Neural cell (in vitro differentiated cells): ENCODE data around the gene DCDC2. TPM values are rescaled to one million over a fixed set of nuclear protein-coding genes. Genes with fewer than 3 reads are reported as not detected.
"Not testable (repeated sequence)": the region's sequence is repeated elsewhere in the genome, so short reads cannot be mapped to it uniquely, and the experiment has no call there.

Experiments used
- H2AFZ ChIP-seq: fragments of 200-600, 300-800 bp; sonication (generic), shearing (Covaris generic); 2 replicates; pipeline ENCODE4 v1.6.0; 2014; ENCODE audit warnings: low read depth, mild to moderate bottlenecking, antibody characterized with exemption, low read length, moderate library complexity
- H3F3A ChIP-seq: fragments of 200-600 bp; shearing (Covaris generic); 2 replicates; pipeline ENCODE4 v1.6.1; 2016; ENCODE audit warnings: mild to moderate bottlenecking, moderate library complexity, mixed read lengths, antibody characterized with exemption, low read length; ENCODE audit not compliant: insufficient read depth, poor library complexity, severe bottlenecking
- H3K27ac ChIP-seq: fragments of 200-600, 300-800 bp; sonication (generic), shearing (Covaris generic); 2 replicates; pipeline ENCODE4 v1.5.1; 2014; ENCODE audit warnings: mild to moderate bottlenecking, low read length, moderate library complexity
- H3K27me3 ChIP-seq: fragments of 300-800, 200-600 bp; sonication (generic), shearing (Covaris generic); 2 replicates; pipeline ENCODE4 v1.6.0; 2014; ENCODE audit warnings: mild to moderate bottlenecking, low read depth, low read length, moderate library complexity; ENCODE audit not compliant: insufficient read depth
- H3K36me3 ChIP-seq: fragments of 300-800, 200-600 bp; sonication (generic), shearing (Covaris generic); 2 replicates; pipeline ENCODE4 v1.5.1; 2014; ENCODE audit warnings: mild to moderate bottlenecking, antibody characterized with exemption, low read length, moderate library complexity; ENCODE audit not compliant: insufficient read depth
- H3K4me2 ChIP-seq: fragments of 300-800, 200-600 bp; sonication (generic), shearing (Covaris generic); 2 replicates; pipeline ENCODE4 v1.6.0; 2014; ENCODE audit warnings: mild to moderate bottlenecking, low read length
- H3K4me3 ChIP-seq: fragments of 300-800, 200-600 bp; sonication (generic), shearing (Covaris generic); 2 replicates; pipeline ENCODE4 v1.5.1; 2014; ENCODE audit warnings: mild to moderate bottlenecking, low read length, moderate library complexity
- H3K79me2 ChIP-seq: fragments of 200-600 bp; shearing (Covaris generic); replicated peaks from 2 replicates; pipeline ENCODE4 v1.6.0; 2014; ENCODE audit warnings: mild to moderate bottlenecking, low read length, moderate library complexity; ENCODE audit not compliant: insufficient read depth
- H3K9ac ChIP-seq: fragments of 300-800, 200-600 bp; sonication (generic), shearing (Covaris generic); 2 replicates; pipeline ENCODE4 v1.6.1; 2016; ENCODE audit warnings: mild to moderate bottlenecking, low read length, mixed read lengths
- H3K9me2 ChIP-seq: fragments of 200-600 bp; shearing (Covaris generic); 2 replicates; pipeline ENCODE4 v1.6.1; 2016; ENCODE audit warnings: mild to moderate bottlenecking, low read length, mixed read lengths; ENCODE audit not compliant: insufficient read depth
- H3K9me3 ChIP-seq: fragments of 200-600, 300-800 bp; sonication (generic), shearing (Covaris generic); 2 replicates; pipeline ENCODE4 v1.6.1; 2016; ENCODE audit warnings: mild to moderate bottlenecking, mixed run types, low read length, moderate library complexity, mixed read lengths
- H4K20me1 ChIP-seq: fragments of 200-600 bp; shearing (Covaris generic); 2 replicates; pipeline ENCODE4 v1.6.1; 2016; ENCODE audit warnings: mild to moderate bottlenecking, mixed run types; ENCODE audit not compliant: insufficient read depth
- CTCF ChIP-seq: fragments of 450-650 bp; IDR thresholded peaks from 2 replicates; pipeline ENCODE4 v1.5.1; 2014; ENCODE audit warnings: antibody characterized with exemption, mild to moderate bottlenecking, moderate library complexity; ENCODE audit not compliant: poor library complexity, severe bottlenecking
- EP300 ChIP-seq: fragments of 450-650 bp; conservative IDR thresholded peaks from 2 replicates; pipeline ENCODE4 v1.6.1; 2014; ENCODE audit warnings: antibody characterized with exemption, mild to moderate bottlenecking, moderate library complexity; ENCODE audit not compliant: poor library complexity, severe bottlenecking
- EZH2 ChIP-seq: fragments of 200-600, 300-800 bp; shearing (Covaris generic), sonication (generic); IDR thresholded peaks from 2 replicates; pipeline ENCODE4 v1.6.1; 2014; ENCODE audit warnings: antibody characterized with exemption, low read length, borderline replicate concordance, mild to moderate bottlenecking; ENCODE audit not compliant: insufficient read depth, poor library complexity, severe bottlenecking
- MXI1 ChIP-seq: fragments of 450-650 bp; conservative IDR thresholded peaks from 2 replicates; pipeline ENCODE4 v1.6.1; 2014; ENCODE audit warnings: antibody characterized with exemption, mild to moderate bottlenecking; ENCODE audit not compliant: poor library complexity, severe bottlenecking
- POLR2AphosphoS5 ChIP-seq: IDR thresholded peaks from 2 replicates; pipeline ENCODE4 v1.6.1; 2012
- RAD21 ChIP-seq: fragments of 450-650 bp; conservative IDR thresholded peaks from 2 replicates; pipeline ENCODE4 v1.6.1; 2014; ENCODE audit warnings: antibody characterized with exemption, mild to moderate bottlenecking, moderate library complexity
- REST ChIP-seq: IDR thresholded peaks from 2 replicates; pipeline ENCODE4 v1.6.1; 2012; ENCODE audit warnings: borderline replicate concordance
- SMC3 ChIP-seq: fragments of 450-650 bp; conservative IDR thresholded peaks from 2 replicates; pipeline ENCODE4 v1.6.1; 2014; ENCODE audit warnings: antibody characterized with exemption, mild to moderate bottlenecking, moderate library complexity; ENCODE audit not compliant: poor library complexity
- TAF1 ChIP-seq: IDR thresholded peaks from 2 replicates; pipeline ENCODE4 v1.6.1; 2012; ENCODE audit warnings: low read depth
- polyA plus RNA-seq: library from polyadenylated mRNA; depleted of rRNA; stranded (reverse); fragments of >200 nt; gene quantifications from 2 replicates; pipeline ENCODE4 v1.2.3, GENCODE V29; 2014

DCDC2 gene
- polyA plus RNA-seq, 1 donor from 2014 or later: 0.57 TPM

- Histone ChIP-seq H3K27ac (no peak overlapping the region), H3K36me3 (no peaks in the 10 kb centered on the region), H3K79me2 (no peaks in the 10 kb centered on the region), H3K4me3 (no peak overlapping the region), H4K20me1 (no peaks in the 10 kb centered on the region), H3K9ac (no peak overlapping the region), H3K9me2 (no peaks in the 10 kb centered on the region), H2AFZ (no peak overlapping the region), H3F3A (no peaks in the 10 kb centered on the region), H3K27me3 (no peaks in the 10 kb centered on the region), H3K4me2 (no peak overlapping the region), H3K9me3 (no peaks in the 10 kb centered on the region)
- TF ChIP-seq EP300: no peak
- TF ChIP-seq TAF1: no peak
- TF ChIP-seq CTCF: no peak
- no peak for TF ChIP-seq POLR2AphosphoS5
- TF ChIP-seq MXI1: no peak
- TF ChIP-seq SMC3: no peak
- TF ChIP-seq RAD21: no peak
- TF ChIP-seq REST: no peak
- no peak for TF ChIP-seq EZH2
These were observed 36.2 kb downstream of the DCDC2 start for GRCh38 chr6:24321538-24322162.

GRCh38 chr6:24313251-24314141 is 44.4 kb downstream of the DCDC2 start:
- Histone ChIP-seq H3K9me3 (no peaks in the 10 kb centered on the region), H3K9me2 (no peaks in the 10 kb centered on the region), H4K20me1 (no peaks in the 10 kb centered on the region), H2AFZ (no peak overlapping the region), H3K27ac (no peak overlapping the region), H3K4me2 (no peak overlapping the region), H3K36me3 (no peaks in the 10 kb centered on the region), H3K9ac (no peak overlapping the region), H3K79me2 (no peaks in the 10 kb centered on the region), H3K4me3 (no peak overlapping the region), H3F3A (no peaks in the 10 kb centered on the region), H3K27me3 (no peaks in the 10 kb centered on the region)
- TF ChIP-seq EP300 (no peak), EZH2 (no peak), REST (no peak)

GRCh38 chr6:24311775-24312174 is 46.1 kb downstream of the DCDC2 start:
- not testable (repeated sequence) for H4K20me1 ChIP-seq, H2AFZ ChIP-seq, H3K9ac ChIP-seq, H3K36me3 ChIP-seq, H3K9me2 ChIP-seq, H3K27ac ChIP-seq, H3K4me3 ChIP-seq, H3K9me3 ChIP-seq, H3F3A ChIP-seq, H3K4me2 ChIP-seq, H3K27me3 ChIP-seq, H3K79me2 ChIP-seq
